GM18861 (cell line): Measurements from ENCODE around the gene MMP2.

Experiments used
- ATAC-seq: cut with Tn5 transposase; IDR thresholded peaks from one replicate; pipeline ENCODE4 v1.9.1; 2021; ENCODE audit not compliant: unreplicated experiment

The MMP2 gene

GRCh38 chr16:55510185-55510805 lies 31.3 kb downstream of the MMP2 start:
- no peak for ATAC-seq

DNA sequence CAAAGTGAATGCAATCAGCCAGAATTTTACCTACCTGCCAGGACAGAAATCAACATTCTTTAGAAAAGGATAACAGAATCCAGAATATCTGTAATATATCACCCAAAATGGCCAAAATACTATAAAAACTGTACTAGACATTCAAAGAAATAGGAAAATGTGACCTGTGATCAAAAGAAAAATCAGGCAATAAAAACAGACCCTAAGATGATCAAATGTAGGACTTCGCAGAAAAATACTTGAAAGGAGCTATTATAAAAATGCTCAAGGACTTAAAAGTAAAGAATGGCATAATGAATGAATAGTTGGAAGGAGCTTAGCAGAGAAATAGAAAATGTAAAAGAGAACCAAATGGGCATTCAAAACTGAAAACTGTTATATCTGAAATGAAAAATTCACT lies 33.9 kb downstream of the MMP2 start:
- no peak for ATAC-seq

DNA sequence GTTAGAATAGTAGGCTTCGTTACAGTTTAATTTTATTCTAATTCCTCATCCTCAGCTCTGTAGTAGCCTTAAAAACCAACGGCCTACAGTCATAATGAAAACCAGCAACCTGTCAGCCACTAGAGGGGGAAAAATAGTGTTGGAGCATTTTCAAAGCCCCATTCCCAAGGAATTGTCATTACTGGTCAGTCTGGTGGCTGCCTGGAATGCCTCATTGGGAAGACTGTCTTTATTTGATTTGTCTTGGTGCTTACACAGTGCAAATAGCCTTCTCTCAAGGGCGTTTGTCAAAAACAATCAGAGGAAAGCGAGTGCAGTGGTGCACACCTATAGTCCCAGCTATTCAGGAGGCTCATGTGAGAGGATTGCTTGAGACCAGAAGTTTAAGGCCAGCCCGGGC lies 34.6 kb downstream of the MMP2 start:
- ATAC-seq: no peak

- no peak for ATAC-seq
Measured at GRCh38 chr16:55515111-55515510, 36.1 kb downstream of the MMP2 start.

GRCh38 chr16:55521792-55522191 lies 42.8 kb downstream of the MMP2 start:
- no peak for ATAC-seq

- ATAC-seq: no peak
Measured at GRCh38 chr16:55526441-55526840, 47.4 kb downstream of the MMP2 start.

GRCh38 chr16:55527885-55528284 lies 48.9 kb downstream of the MMP2 start:
- ATAC-seq: no peak

- ATAC-seq: no peak
Measured at GRCh38 chr16:55529018-55529417, 50.0 kb downstream of the MMP2 start.

GRCh38 chr16:55530316-55530856 lies 51.4 kb downstream of the MMP2 start:
- ATAC-seq: no peak

- ATAC-seq: no peak
Measured at GRCh38 chr16:55532227-55532626, 53.2 kb downstream of the MMP2 start.

GRCh38 chr16:55534756-55535155 lies 55.8 kb downstream of the MMP2 start:
- ATAC-seq: no peak

- ATAC-seq: no peak
Measured at GRCh38 chr16:55539049-55539448, 60.1 kb downstream of the MMP2 start.

DNA sequence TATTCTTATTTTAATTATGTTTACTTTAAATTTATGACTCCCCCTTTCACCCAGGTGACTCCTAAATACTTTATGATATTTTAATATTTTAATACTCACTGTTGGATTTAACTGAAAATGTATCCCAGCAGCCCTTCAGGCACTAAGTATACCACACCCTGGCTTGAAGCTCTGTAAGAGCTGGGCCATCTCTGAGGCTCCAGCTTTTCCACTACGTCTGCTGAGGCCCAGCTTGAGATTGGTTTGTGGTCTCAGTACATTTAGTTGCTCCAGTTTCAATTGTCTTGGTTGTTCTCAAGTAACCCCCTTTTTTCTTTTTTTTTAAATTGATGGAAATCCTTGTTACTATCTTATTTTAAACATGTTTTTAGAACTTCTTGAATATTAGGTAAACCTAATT lies 60.5 kb downstream of the MMP2 start:
- ATAC-seq: no peak

DNA sequence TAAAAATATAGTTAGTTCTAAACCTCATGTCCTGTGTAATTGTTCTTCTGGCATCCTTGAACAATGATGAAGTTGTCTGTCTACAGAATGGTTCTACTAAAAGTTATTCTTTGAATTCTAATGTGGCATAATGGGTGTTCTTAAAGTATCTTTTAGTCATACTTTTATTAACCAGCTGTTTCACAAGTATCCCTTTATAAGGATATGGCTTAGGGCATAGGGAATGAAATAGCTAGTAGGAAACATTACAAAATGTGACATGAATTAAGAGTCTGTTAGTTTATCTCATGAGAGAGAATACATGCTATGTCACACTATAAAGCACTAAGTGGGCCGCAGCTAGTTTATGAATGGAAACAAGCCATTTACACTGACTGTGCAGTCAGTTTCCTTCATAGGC lies 61.2 kb downstream of the MMP2 start:
- no peak for ATAC-seq

DNA sequence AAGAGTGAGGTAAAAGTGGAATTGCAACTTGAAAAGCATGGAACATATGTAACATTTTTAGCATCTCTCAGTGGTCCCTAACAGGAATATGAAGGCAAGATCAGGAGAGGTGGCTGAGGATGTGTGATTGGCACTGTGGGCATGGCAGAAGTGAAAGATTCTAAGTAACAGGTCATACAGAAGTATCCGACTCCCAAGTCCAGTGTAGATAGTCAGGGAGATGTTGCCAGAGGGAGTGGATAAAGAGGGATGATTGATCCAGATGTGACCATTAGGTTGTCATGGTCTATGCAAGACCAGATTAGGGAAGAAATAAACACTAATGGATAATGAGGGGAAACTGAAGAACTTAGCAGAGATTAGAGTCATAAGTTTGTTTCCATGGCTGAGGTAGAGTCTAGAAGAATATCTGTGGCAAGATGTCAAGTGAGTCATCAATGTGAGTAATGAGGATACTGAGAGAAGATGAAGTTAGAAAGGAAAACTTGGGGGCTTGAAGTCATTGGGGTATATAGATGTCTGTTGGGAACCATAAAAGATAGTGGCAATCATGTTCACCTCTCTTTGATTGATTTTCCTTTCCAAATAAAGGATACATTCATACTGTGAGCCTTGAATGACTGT lies 63.6 kb downstream of the MMP2 start:
- ATAC-seq: no peak

- ATAC-seq: no peak
Measured at GRCh38 chr16:55543472-55543871, 64.5 kb downstream of the MMP2 start.

- ATAC-seq: no peak
Measured at GRCh38 chr16:55552621-55553020, 73.6 kb downstream of the MMP2 start.

DNA sequence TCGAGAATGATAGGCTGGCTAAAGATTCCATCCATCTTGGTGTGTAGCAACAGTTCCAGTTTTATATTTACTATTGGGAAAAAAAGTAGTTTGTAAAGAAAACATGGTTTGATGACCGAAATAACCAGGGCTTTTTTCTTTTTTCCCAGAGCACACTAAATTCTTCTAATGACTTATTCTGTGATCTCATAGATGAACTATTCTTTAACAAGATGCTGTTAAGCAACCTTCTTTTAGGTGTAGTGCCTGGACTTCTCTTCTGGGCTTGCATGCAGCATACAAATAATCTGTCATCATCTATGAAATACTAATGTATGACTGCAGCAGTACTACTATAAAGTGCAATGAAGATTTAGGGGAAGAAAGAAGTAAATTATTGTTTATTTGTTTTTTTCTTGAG lies 76.4 kb downstream of the MMP2 start:
- no peak for ATAC-seq
